ENCODE measurements around the gene ICAM4. TPM values are rescaled to one million over a fixed set of nuclear protein-coding genes. Genes with fewer than 3 reads are reported as not detected.
A peak's percentile ranks its signal among the peaks of the same experiment; 100 is the strongest.
"Not testable (repeated sequence)": the region's sequence is repeated elsewhere in the genome, so short reads cannot be mapped to it uniquely, and the experiment has no call there.

The ICAM4 gene
- total RNA-seq (2014; rRNA removed) = not detected in 2 replicates
- 0.16 TPM for polyA plus RNA-seq (2012)

GRCh38 chr19:10286803-10287737 lies at the start of gene ICAM4:
Gene ICAM4, plus strand, starts transcription at chr19:10286955. Its CDS starts 58 bp downstream, at chr19:10287013.
- peak; percentile 36 for DNase-seq (ENCODE audit: low read depth)

GRCh38 chr19:10237702-10238101 lies 49.1 kb upstream of the ICAM4 start:
- no peak for DNase-seq (ENCODE audit: low read depth)

- DNase-seq (ENCODE audit: low read depth) = peak; percentile 31
Observed at GRCh38 chr19:10238172-10238783, 48.5 kb upstream of the ICAM4 start.

- DNase-seq (ENCODE audit: low read depth) = not testable (repeated sequence)
Observed at GRCh38 chr19:10241826-10242449, 44.8 kb upstream of the ICAM4 start.

GRCh38 chr19:10243606-10244005 lies 43.1 kb upstream of the ICAM4 start:
- DNase-seq (ENCODE audit: low read depth) = no peak

GRCh38 chr19:10245189-10245939 lies 41.4 kb upstream of the ICAM4 start:
- DNase-seq (ENCODE audit: low read depth) = no peak

- no peak for DNase-seq (ENCODE audit: low read depth)
Observed at GRCh38 chr19:10246511-10246910, 40.2 kb upstream of the ICAM4 start.

- peak; percentile 99 for DNase-seq (ENCODE audit: low read depth)
Observed at GRCh38 chr19:10251792-10252694, 34.7 kb upstream of the ICAM4 start, which contains the start of gene MRPL4. Gene MRPL4, plus strand, starts transcription at chr19:10252214. Its CDS starts 40 bp downstream, at chr19:10252254.

- DNase-seq (ENCODE audit: low read depth) = no peak
Observed at GRCh38 chr19:10252707-10253106, 34.0 kb upstream of the ICAM4 start.

- no peak for DNase-seq (ENCODE audit: low read depth)
Observed at GRCh38 chr19:10254244-10254643, 32.5 kb upstream of the ICAM4 start.

- no peak for DNase-seq (ENCODE audit: low read depth)
Observed at GRCh38 chr19:10255358-10255757, 31.4 kb upstream of the ICAM4 start.

GRCh38 chr19:10256551-10256950 lies 30.2 kb upstream of the ICAM4 start:
- DNase-seq (ENCODE audit: low read depth) = no peak

GRCh38 chr19:10256970-10257615 lies 29.7 kb upstream of the ICAM4 start:
- DNase-seq (ENCODE audit: low read depth) = no peak

GRCh38 chr19:10258080-10258710 lies 28.6 kb upstream of the ICAM4 start:
- no peak for DNase-seq (ENCODE audit: low read depth)

GRCh38 chr19:10259162-10259905 lies 27.4 kb upstream of the ICAM4 start:
- peak; percentile 67 for DNase-seq (ENCODE audit: low read depth)

GRCh38 chr19:10260141-10260584 lies 26.6 kb upstream of the ICAM4 start:
- DNase-seq (ENCODE audit: low read depth) = no peak

- no peak for DNase-seq (ENCODE audit: low read depth)
Observed at GRCh38 chr19:10262771-10263170, 24.0 kb upstream of the ICAM4 start.

GRCh38 chr19:10266706-10267105 lies 20.0 kb upstream of the ICAM4 start:
- no peak for DNase-seq (ENCODE audit: low read depth)

GRCh38 chr19:10268071-10268470 lies 18.7 kb upstream of the ICAM4 start:
- no peak for DNase-seq (ENCODE audit: low read depth)

All from LHCN-M2 (cell line).